Thoracic aorta (tissue), 2 donors: ENCODE measurements around the gene RPL37A. TPM values are rescaled to one million over a fixed set of nuclear protein-coding genes. Genes with fewer than 3 reads are reported as not detected.
A peak's percentile ranks its signal among the peaks of the same experiment; 100 is the strongest.
"Not testable (repeated sequence)": the region's sequence is repeated elsewhere in the genome, so short reads cannot be mapped to it uniquely, and the experiment has no call there.

Source experiments
- ATAC-seq: fragments of 150-250 bp; one replicate; pipeline ENCODE4 v1.8.0; 2017; ENCODE audit warnings: low read depth; ENCODE audit not compliant: insufficient number of reproducible peaks, low FRiP score
- DNase-seq: peaks from one replicate; pipeline ENCODE4 v3.0.0-alpha.2; 2020; ENCODE audit warnings: low spot score
- H3K27ac ChIP-seq, 2 donors: fragments of 200-600 bp; sonication (generic); 1 replicate in 1 of 2; 2 replicates in 1 of 2; pipeline ENCODE4 v1.5.1; 2016; ENCODE audit warnings: mild to moderate bottlenecking in 2 of 2, moderate library complexity in 2 of 2
- H3K27me3 ChIP-seq: fragments of 200-600 bp; sonication (generic); replicated peaks from 2 replicates; pipeline ENCODE4 v1.6.0; 2016; ENCODE audit warnings: mild to moderate bottlenecking; ENCODE audit not compliant: insufficient read depth
- H3K36me3 ChIP-seq: fragments of 200-600 bp; sonication (generic); one replicate; pipeline ENCODE4 v1.5.1; 2016
- H3K4me1 ChIP-seq, 2 donors: fragments of 200-600 bp; sonication (generic); 1 replicate in 1 of 2; 2 replicates in 1 of 2; pipeline versions ENCODE4 v1.5.1 to v1.6.0; 2016; ENCODE audit warnings: low read depth in 2 of 2, mild to moderate bottlenecking in 1 of 2; ENCODE audit not compliant: control insufficient read depth in 1 of 2
- H3K4me3 ChIP-seq: fragments of 200-600 bp; sonication (generic); 2 replicates; pipeline ENCODE4 v1.5.1; 2016; ENCODE audit warnings: mild to moderate bottlenecking
- H3K9me3 ChIP-seq: fragments of 200-600 bp; sonication (generic); 2 replicates; pipeline ENCODE4 v1.5.1; 2016
- CTCF ChIP-seq: fragments of 200-600 bp; sonication (generic); IDR thresholded peaks from one replicate; pipeline ENCODE4 v1.5.1; 2019; ENCODE audit warnings: antibody characterized with exemption
- total RNA-seq, 2 donors: library from RNA; depleted of rRNA; stranded (reverse); fragments of >200 nt; gene quantifications; one replicate each; pipeline versions ENCODE4 v1.1.0 to v1.2.3, GENCODE V29; 2016

RPL37A gene
- total RNA-seq, 2 donors from 2014 or later, result 422 to 464 TPM

DNA sequence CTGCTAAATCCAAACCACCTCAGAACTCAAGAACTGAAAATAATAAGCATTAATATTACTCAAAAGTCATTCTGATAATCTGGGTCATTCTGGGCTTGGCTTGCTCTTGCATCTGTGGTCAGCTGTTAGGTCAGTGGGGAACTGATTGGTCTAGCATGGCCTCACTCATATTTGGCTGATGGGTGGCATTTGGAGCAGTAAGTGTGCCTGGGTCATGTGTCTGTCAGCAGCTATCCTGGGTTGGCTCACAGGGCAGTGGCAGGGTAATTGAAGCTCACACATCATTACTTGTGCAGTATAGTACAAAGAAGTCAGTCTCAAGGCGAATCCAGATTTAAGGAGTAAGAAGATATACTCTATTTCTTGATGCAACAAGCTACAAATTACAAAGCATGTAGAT is 9.6 kb downstream of the RPL37A start:
- Histone ChIP-seq H3K27ac (no peak overlapping the region), H3K36me3 (peaks cover 12% of the 10 kb centered on the region), H3K9me3 (no peaks in the 10 kb centered on the region), H3K4me1 (no peaks in the 10 kb centered on the region), H3K4me3 (no peak overlapping the region), H3K27me3 (no peaks in the 10 kb centered on the region)
- DNase-seq, result no peak
- TF ChIP-seq CTCF, result no peak
- no peak for ATAC-seq

DNA sequence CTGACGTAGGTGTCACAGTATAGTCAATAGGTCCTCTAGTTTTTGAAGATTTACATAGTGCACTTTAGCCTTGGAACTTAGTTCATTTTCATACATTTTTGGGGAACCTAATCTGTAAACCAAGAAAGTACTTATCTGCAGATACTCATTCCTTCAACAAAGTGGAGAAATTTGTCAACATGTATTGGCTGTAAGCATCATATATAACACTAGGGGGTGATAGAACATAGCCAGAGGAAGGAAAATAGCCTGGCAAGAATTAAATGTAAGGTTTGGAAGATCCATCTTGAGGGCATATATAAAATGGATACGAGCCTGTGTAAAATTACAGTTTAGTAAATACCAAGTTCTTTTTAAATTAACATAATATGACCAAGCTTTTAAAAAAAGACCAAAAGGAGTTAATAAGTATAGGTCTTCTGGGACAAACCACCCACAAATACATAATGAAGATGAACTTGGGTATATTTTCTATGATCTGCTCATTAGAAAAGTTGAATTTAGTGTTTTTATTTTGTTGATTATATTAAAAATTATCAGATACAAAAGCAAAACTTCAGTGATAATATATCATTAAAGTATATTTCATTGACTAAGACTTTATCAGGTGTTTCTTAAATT is 18.2 kb downstream of the RPL37A start:
- H3K9me3 ChIP-seq, result no peaks in the 10 kb centered on the region
- no peaks in the 10 kb centered on the region for H3K27me3 ChIP-seq
- ATAC-seq (no peak), DNase-seq (no peak)
- peak; percentile 74 for TF ChIP-seq CTCF
- H3K4me3 ChIP-seq, result no peak overlapping the region
- no peak overlapping the region for H3K27ac ChIP-seq
- H3K36me3 ChIP-seq, result no peaks in the 10 kb centered on the region
- H3K4me1 ChIP-seq, result peaks cover 0 to 14% of the 10 kb centered on the region in 2 donors

DNA sequence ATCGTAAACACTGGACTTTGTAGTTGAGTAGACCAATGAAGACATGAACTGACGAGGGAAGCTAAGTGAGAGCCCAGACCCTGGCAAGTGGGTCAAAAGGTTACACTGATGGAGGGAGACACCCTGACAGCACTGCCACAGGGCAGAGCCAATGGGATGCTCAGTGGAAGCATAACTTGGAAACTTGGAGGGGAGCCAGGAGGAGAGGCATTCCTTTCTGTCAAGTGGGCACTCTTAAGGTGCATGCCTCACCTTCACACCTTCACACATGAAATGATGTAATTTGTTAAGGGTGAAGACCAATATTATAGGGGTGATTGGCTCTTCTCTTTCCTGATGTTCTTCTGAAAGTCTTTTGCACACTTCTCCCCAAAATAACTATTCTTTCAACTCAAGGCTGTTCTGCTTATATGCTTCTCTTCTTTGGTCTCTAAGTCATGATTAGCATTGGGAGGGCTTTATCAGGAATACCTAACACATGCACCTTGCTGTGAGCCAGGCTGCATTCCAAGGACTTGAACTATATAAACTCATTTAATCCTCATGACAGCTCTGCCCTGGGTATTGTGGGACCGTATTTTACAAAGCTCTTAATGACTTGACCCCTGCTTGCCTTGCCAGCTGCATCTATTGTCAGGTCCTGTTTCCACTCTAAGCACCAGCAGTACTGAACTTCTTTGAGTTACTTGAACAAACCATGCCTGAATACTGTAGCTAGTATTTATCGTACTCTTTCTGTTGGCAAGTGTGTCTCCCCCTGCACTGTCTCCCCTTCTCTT is 19.0 kb downstream of the RPL37A start:
- H3K36me3 ChIP-seq, result no peaks in the 10 kb centered on the region
- H3K9me3 ChIP-seq, result no peaks in the 10 kb centered on the region
- TF ChIP-seq CTCF, result no peak
- no peak overlapping the region for H3K27ac ChIP-seq
- no peak for ATAC-seq
- H3K4me3 ChIP-seq, result no peak overlapping the region
- peaks cover 0 to 14% of the 10 kb centered on the region in 2 donors for H3K4me1 ChIP-seq
- DNase-seq, result no peak
- H3K27me3 ChIP-seq, result no peaks in the 10 kb centered on the region

DNA sequence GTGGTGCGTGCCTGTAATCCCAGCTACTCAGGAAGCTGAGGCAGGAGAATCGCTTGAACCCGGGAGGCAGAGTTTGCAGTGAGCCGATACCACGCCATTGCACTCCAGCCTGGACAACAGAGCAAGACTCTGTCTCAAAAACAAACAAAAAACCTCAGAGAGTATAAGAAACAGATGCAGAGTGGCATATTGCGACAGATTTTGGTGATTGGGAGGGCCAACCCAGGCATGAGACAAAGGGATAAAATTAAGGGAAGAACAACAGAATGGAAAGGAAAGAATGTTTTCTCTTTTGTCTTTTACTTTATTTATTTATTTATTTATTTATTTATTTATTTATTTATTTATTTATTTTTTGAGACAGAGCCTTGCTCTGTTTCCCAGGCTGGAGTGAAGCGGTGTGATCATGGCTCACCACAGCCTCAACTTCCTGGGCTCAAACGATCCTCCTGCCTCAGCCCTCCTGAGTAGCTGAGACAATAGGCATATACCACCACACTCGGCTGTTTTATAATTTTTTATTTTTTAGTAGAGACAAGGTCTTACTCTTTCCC is 20.0 kb downstream of the RPL37A start:
- not testable (repeated sequence) for ATAC-seq, DNase-seq

GRCh38 chr2:216519154-216519762 is 20.6 kb downstream of the RPL37A start:
- DNase-seq (no peak), ATAC-seq (peak; percentile 86)
- Histone ChIP-seq H3K4me1 (peaks cover 0 to 14% of the 10 kb centered on the region in 2 donors), H3K4me3 (no peak overlapping the region), H3K36me3 (no peaks in the 10 kb centered on the region), H3K27me3 (no peaks in the 10 kb centered on the region), H3K9me3 (no peaks in the 10 kb centered on the region), H3K27ac (peak overlapping the region; percentile 29 to 54)
- peak; percentile 77 for TF ChIP-seq CTCF

More for the DNA sequence above, 20.0 kb downstream of the RPL37A start:
- H3K27me3 ChIP-seq, H3K4me3 ChIP-seq, H3K36me3 ChIP-seq, H3K27ac ChIP-seq, H3K9me3 ChIP-seq: not testable (repeated sequence)
- peaks cover 0 to 14% of the 10 kb centered on the region in 2 donors for H3K4me1 ChIP-seq
